Activated CD4-positive, alpha-beta memory T cell treated with anti-CD3 and anti-CD28 coated beads for 36 hours (primary cell): ENCODE results near the gene USP28. TPM values are rescaled to one million over a fixed set of nuclear protein-coding genes. Genes with fewer than 3 reads are reported as not detected.

Source experiments
- CTCF ChIA-PET: fragments of 350-600 bp; sonication (Branson Sonifier 250); formaldehyde crosslinking; loops from one replicate; lab custom pipeline; 2021; ENCODE audit warnings: antibody characterized with exemption, inconsistent platforms; lab: Charles Lee
- POLR2A ChIA-PET: fragments of 350-600 bp; sonication (Branson Sonifier 250); formaldehyde crosslinking; loops from one replicate; lab custom pipeline; 2021; ENCODE audit warnings: antibody characterized with exemption; lab: Charles Lee
- DNase-seq: peaks from one replicate; pipeline ENCODE4 v3.0.0-alpha.2; 2020
- H3K27ac Mint-ChIP-seq: one replicate; pipeline ENCODE4 v1.8.0; 2021; ENCODE audit warnings: mixed read lengths
- H3K27me3 Mint-ChIP-seq: one replicate; pipeline ENCODE4 v1.8.0; 2021; ENCODE audit warnings: mixed read lengths
- H3K36me3 Mint-ChIP-seq: one replicate; pipeline ENCODE4 v1.8.0; 2021; ENCODE audit warnings: mixed read lengths
- H3K4me1 Mint-ChIP-seq: one replicate; pipeline ENCODE4 v1.8.0; 2021; ENCODE audit warnings: low read depth, mixed read lengths
- H3K4me3 Mint-ChIP-seq: one replicate; pipeline ENCODE4 v1.8.0; 2021; ENCODE audit warnings: mild to moderate bottlenecking, mixed read lengths
- H3K9me3 Mint-ChIP-seq: one replicate; pipeline ENCODE4 v1.8.0; 2021; ENCODE audit warnings: mixed read lengths
- intact Hi-C: fragments of 100-400 bp; cut with micrococcal nuclease; formaldehyde crosslinking; loops from one replicate; pipeline ENCODE4 v1.15.1; 2023
- total RNA-seq, 2 experiments: library from RNA; stranded (reverse); gene quantifications; one replicate each; pipeline ENCODE4 v1.2.3, GENCODE V29; 2021

Gene USP28
- total RNA-seq, 2 experiments from 2014 or later, result 30.6 to 41.7 TPM

DNA sequence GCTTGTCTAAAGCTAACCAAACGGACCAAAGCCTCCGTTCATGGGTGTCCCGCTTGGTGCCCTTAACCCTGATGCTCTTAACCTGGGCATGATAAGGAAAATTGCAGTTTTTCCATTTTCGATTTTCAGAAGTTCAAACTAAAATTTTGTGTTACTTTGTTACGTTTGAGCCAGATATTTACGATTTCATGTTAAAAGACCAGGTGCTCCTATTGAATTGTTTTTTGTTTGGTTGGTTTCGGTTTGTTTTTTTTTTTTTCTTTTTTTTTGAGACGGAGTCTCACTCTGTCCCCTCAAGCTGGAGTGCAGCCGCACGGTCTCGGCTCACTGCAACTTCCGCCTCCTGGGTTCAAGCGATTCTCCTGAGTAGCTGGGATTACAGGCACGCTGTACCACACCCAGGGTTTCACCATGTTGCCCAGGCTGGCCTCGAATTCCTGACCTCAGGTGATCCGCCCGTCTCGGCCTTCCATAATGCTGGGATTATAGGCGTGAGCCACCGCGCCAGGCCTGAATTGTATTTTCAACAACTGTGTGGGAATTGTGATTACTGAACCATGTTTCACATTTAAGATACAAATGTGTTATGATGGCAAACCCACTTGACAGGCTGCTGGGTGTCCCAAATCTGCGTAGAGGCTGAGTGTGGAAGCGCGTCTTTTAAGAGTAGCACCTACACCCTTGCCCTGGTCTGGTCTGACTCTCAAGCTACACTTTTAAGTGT is 864 bp upstream of the USP28 start:
- peaks cover 3% of the 10 kb centered on the region for H3K36me3 Mint-ChIP-seq
- CTCF ChIA-PET, result no interaction called here
- no peak for DNase-seq
- H3K4me1 Mint-ChIP-seq, result peaks cover 27% of the 10 kb centered on the region
- peak overlapping the region; percentile 84 for H3K27ac Mint-ChIP-seq
- intact Hi-C loops, result loop anchor here (5.0 kb wide), 1 partner anchor 526 kb away; the partner anchor contains the start of genes C11orf71 and RBM7
- no peaks in the 10 kb centered on the region for H3K27me3 Mint-ChIP-seq
- peak overlapping the region; percentile 94 for H3K4me3 Mint-ChIP-seq
- peaks cover 2% of the 10 kb centered on the region for H3K9me3 Mint-ChIP-seq
- POLR2A ChIA-PET, result interaction anchor here (0.6 kb wide), 1 partner anchor 15 kb away, joined by 4 read pairs; no protein-coding TSS in a partner anchor

DNA sequence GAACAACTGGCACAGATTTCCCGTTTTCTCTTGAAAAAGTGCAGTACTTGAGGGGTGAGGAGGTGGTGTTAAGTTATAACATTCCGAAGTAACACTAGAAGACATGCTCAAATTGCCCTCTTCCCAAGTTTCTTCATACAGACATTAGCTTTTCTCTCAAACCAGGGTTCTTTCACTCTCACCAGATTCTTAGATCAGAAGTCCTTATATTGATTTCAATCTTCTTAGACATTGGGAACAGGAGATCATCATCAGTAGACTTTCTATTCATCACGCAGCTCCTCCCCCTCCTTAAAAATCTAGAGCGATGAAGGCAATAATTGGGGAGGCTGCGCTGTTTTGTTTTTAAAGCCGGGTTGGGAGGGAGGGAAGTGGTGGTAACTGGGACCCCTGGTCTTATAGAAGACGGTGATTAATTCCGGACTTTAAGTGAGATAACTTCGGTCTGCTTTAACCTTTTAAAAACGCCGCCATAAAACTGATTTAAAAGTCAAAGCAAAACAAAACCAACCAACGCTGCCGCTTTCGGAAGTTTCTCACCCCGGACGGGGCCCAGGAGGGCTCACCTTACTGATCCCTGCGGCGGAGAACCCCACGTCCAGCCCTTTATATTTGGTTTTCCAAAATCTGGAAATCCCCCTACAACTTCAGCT is 665 bp downstream of the USP28 start:
- peaks cover 32% of the 10 kb centered on the region for H3K4me1 Mint-ChIP-seq
- intact Hi-C loops, result loop anchor here (1.0 to 5.0 kb wide), 3 partner anchors 101 to 560 kb away; partner anchors contain the start of genes C11orf71, RBM7, TTC12 and ZW10
- H3K4me3 Mint-ChIP-seq, result peak overlapping the region; percentile 82
- CTCF ChIA-PET, result interaction anchor here (1.0 kb wide), 1 partner anchor 68 kb away, joined by 3 read pairs; no protein-coding TSS in a partner anchor
- POLR2A ChIA-PET, result no interaction called here
- peaks cover 3% of the 10 kb centered on the region for H3K36me3 Mint-ChIP-seq
- H3K9me3 Mint-ChIP-seq, result no peaks in the 10 kb centered on the region
- no peak for DNase-seq
- H3K27ac Mint-ChIP-seq, result peak overlapping the region; percentile 46
- no peaks in the 10 kb centered on the region for H3K27me3 Mint-ChIP-seq

DNA sequence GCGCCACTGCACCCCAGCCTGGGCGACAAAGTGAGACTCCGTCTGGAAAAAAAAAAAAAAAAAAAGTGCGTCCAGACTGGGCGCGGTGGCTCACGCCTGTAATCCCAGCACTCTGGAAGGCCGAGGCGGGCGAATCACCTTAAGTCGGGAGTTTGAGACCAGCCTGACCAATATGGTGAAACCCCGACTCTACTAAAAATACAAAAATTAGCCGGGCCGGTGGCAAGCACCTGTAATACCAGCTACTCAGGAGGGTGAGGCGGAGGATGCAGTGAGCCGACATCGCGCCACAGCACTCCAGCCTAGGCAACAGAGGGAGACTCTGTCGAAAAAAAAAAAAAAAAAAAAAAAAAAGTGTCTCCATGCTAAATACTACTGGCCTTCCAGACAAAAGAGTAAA is 1.3 kb downstream of the USP28 start:
- Mint-ChIP-seq H3K27ac (no peak overlapping the region), H3K4me1 (peaks cover 32% of the 10 kb centered on the region), H3K4me3 (peak overlapping the region; percentile 82), H3K27me3 (no peaks in the 10 kb centered on the region), H3K36me3 (peaks cover 3% of the 10 kb centered on the region), H3K9me3 (no peaks in the 10 kb centered on the region)
- ChIA-PET POLR2A (no interaction called here), CTCF (interaction anchor here (1.0 kb wide), 1 partner anchor 69 kb away, joined by 3 read pairs; no protein-coding TSS in a partner anchor)
- no peak for DNase-seq
- intact Hi-C loops, result loop anchor here (2.0 kb wide), 1 partner anchor 559 kb away; the partner anchor contains the start of gene TTC12

DNA sequence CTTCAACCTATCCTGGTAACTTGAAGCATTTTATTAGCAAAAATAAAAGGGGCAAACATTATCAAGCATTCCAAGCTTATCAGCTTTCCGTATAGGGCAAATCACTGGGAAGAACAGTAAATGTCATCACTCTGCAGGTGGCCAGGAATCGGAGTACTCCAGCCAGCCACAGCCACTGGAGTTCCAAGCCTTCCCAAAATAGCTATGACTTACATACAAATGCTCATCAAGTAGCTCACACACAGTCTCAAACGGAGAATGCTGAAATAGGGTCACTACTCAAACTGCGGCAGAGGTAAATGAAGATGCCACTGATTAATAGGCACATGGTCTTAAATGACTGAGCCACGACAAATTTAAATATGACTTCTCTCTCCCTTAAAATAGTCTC is 2.1 kb downstream of the USP28 start:
- POLR2A ChIA-PET, result no interaction called here
- Mint-ChIP-seq H3K4me3 (peak overlapping the region; percentile 18), H3K36me3 (peaks cover 3% of the 10 kb centered on the region), H3K27ac (no peak overlapping the region), H3K9me3 (no peaks in the 10 kb centered on the region), H3K4me1 (peaks cover 32% of the 10 kb centered on the region), H3K27me3 (no peaks in the 10 kb centered on the region)
- CTCF ChIA-PET, result no interaction called here
- intact Hi-C loops, result no loop called here
- DNase-seq, result no peak

DNA sequence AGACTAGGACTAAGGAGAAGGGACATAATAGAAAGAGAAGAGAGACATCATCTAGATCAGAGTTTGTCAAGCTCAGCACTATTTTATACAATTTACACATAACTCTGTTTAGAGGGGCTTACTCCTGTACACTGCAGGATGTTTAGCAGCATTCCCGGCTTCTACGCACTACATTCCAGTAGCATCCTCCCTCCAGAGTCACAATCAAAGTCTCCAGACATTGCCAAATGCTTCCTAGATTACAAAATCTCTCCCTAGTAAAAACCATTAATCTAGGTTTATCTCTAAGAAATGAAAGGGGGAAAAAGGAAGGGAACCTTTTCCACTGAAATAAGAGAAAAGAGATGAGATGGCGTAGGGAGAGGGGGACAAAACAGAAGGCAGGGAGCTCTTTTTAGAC is 4.0 kb downstream of the USP28 start:
- intact Hi-C loops, result no loop called here
- Mint-ChIP-seq H3K27ac (no peak overlapping the region), H3K4me3 (no peak overlapping the region), H3K4me1 (peaks cover 27% of the 10 kb centered on the region), H3K9me3 (no peaks in the 10 kb centered on the region), H3K36me3 (peaks cover 7% of the 10 kb centered on the region), H3K27me3 (no peaks in the 10 kb centered on the region)
- ChIA-PET CTCF (no interaction called here), POLR2A (no interaction called here)
- DNase-seq, result no peak

DNA sequence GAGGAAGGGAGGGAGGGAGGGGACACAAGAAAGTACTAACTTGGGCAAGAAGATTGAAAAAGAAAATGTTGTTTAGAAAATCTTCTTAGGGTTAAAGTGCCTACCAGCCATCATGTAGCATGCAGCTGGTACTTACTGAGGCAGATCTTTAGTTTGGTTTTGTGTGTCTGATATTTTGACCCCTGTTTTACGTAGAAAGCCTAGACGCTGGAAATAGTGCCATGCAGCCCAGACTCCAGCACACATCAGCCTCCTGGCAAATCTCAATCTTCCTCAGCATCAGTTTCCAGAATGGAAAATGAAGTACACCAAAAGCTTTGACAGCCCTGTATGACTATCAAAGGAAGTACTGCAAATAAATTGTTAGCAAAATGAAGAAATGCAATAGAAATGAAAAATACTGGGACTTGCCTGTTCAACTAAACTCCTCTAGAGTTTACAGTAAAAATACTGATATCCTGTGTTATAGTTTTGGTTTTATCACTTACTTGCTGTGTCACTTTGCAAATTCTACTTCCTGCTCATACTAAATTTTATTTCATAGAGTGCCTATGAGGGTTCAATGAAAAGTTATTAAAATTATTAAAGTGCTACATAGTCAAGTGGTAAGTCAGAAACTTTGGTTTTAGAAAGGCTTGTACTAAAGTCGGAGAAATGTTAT is 7.4 kb downstream of the USP28 start:
- DNase-seq, result no peak
- Mint-ChIP-seq H3K9me3 (no peaks in the 10 kb centered on the region), H3K27ac (no peak overlapping the region), H3K36me3 (peaks cover 4% of the 10 kb centered on the region), H3K4me1 (peaks cover 12% of the 10 kb centered on the region), H3K4me3 (no peak overlapping the region), H3K27me3 (no peaks in the 10 kb centered on the region)
- POLR2A ChIA-PET, result no interaction called here
- intact Hi-C loops, result no loop called here
- CTCF ChIA-PET, result interaction anchor here (0.7 to 1.7 kb wide), 2 partner anchors 29 to 559 kb away, joined by 3 to 4 read pairs; no protein-coding TSS in a partner anchor

DNA sequence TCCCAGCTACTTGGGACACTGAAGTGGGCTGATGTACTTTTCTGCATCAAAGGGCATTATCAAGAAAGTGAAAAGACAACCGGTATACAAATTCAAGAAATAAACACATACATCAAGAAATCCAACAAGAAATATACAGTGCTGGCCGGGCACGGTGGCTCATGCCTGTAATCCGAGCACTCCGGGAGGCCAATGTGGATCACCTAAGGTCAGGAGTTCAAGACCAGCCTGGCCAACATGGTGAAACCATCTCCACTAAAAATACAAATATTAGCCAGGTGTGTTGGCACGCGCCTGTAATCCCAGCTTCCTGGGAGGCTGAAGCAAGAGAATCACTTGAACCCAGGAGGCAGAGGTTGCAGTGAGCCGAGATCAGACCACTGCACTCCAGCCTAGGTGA is 9.5 kb downstream of the USP28 start:
- no peaks in the 10 kb centered on the region for H3K27me3 Mint-ChIP-seq
- DNase-seq, result no peak
- no peaks in the 10 kb centered on the region for H3K9me3 Mint-ChIP-seq
- peaks cover 4% of the 10 kb centered on the region for H3K36me3 Mint-ChIP-seq
- ChIA-PET POLR2A (no interaction called here), CTCF (no interaction called here)
- no peak overlapping the region for H3K4me3 Mint-ChIP-seq
- peaks cover 16% of the 10 kb centered on the region for H3K4me1 Mint-ChIP-seq
- intact Hi-C loops, result no loop called here
- H3K27ac Mint-ChIP-seq, result no peak overlapping the region

DNA sequence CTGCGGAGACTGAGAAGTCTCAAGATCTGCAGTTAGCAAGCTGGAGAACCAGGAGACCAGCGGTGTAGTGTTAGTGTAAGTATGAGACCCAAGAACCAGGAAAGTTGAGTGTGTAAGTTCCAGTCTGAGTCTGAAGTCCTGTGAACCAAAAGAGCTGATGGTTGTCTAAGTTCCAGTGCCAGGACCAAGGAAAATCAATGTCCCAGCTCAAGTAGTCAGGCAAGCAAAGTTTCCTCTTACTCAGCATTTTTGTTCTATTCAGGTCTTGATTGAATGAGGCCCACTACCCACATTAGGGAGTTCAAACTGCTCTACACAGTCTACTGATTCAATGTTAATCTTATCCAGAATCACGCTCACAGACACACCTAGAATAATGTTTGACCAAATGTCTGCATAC is 11.0 kb downstream of the USP28 start:
- intact Hi-C loops, result no loop called here
- Mint-ChIP-seq H3K27ac (no peak overlapping the region), H3K9me3 (no peaks in the 10 kb centered on the region), H3K36me3 (peaks cover 4% of the 10 kb centered on the region), H3K4me3 (no peak overlapping the region), H3K4me1 (peaks cover 23% of the 10 kb centered on the region), H3K27me3 (no peaks in the 10 kb centered on the region)
- DNase-seq, result no peak
- ChIA-PET CTCF (no interaction called here), POLR2A (no interaction called here)

DNA sequence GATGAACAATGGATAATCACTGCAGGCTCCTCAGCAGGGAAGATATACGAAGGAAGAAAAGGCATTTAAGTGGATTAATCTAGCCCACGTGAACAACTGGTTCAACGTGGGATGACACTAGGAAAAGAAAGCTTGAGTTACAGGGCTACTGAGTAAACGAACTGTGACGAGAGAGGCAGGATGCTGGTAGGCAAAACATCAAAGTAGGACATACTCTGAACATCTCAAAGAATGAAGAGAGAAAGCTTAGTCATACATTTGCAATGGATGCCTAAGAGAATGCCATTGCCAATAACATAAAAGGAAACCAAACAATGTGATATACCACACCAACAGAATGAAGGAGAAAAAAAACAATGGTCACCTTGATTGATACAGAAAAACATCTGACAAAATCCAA is 12.9 kb downstream of the USP28 start:
- POLR2A ChIA-PET, result no interaction called here
- Mint-ChIP-seq H3K36me3 (peaks cover 4% of the 10 kb centered on the region), H3K4me3 (no peak overlapping the region), H3K27ac (peak overlapping the region; percentile 6), H3K27me3 (no peaks in the 10 kb centered on the region), H3K4me1 (peaks cover 18% of the 10 kb centered on the region), H3K9me3 (no peaks in the 10 kb centered on the region)
- intact Hi-C loops, result no loop called here
- CTCF ChIA-PET, result interaction anchor here (0.7 to 1.2 kb wide), 2 partner anchors 25 to 34 kb away, joined by 4 to 5 read pairs; no protein-coding TSS in a partner anchor
- no peak for DNase-seq

DNA sequence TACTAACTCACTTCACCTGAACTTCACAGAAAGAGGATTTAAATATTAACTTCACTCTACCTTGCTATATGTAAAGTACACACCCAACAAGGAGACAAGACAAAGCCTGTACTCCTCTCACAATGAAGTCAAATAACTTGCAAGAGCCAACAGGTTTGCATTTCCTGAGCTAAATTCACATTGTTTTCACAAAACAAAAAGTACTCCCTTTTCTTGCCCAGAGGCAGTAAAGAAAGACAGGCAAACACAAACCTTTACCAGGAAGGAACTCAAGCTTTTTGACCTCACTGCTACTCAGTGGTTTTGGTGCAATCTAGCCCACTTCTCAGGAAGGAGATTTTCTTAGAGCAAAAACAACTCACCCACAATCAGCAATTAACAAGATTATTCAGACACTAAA is 15.7 kb downstream of the USP28 start:
- no peaks in the 10 kb centered on the region for H3K27me3 Mint-ChIP-seq
- DNase-seq, result no peak
- no peaks in the 10 kb centered on the region for H3K9me3 Mint-ChIP-seq
- H3K4me1 Mint-ChIP-seq, result peaks cover 18% of the 10 kb centered on the region
- ChIA-PET POLR2A (no interaction called here), CTCF (interaction anchor here (1.6 kb wide), 1 partner anchor 27 kb away, joined by 3 read pairs; no protein-coding TSS in a partner anchor)
- no peak overlapping the region for H3K27ac Mint-ChIP-seq
- no peaks in the 10 kb centered on the region for H3K36me3 Mint-ChIP-seq
- H3K4me3 Mint-ChIP-seq, result no peak overlapping the region
- intact Hi-C loops, result no loop called here

DNA sequence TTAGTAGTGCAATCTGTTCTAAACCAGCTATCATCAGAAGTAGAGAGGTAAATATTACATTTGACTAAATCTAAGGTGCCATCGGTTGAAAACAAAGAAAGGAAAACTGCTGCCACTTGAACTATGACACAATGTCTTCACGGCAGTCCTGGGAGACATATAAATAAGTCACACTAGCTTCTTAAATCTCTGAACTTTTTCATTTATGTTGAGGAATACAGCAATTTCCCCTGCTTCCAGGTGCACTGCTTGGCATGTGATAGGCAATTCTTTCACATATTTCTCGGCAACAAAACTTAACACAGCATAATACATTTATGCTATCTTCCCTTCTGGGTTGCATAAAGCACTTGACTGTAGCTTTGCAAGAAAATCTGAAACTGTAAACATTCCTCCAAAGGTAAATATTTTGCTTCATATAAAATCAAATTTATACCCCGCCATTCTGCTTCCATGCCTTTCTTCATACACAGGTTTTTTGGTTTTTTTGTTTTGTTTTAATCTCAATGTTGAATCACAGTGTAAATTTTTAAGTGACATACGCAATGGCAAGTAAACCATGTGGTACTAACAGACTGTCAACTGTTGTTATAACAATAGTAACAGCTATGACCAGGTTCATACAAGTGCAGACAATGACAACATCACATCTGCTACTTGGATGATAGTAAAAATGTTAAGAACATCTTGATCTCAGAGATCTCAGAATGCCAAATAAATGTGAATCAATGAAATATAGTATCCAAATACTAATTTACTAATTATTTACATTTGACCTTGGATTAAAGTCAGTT is 18.2 kb downstream of the USP28 start:
- CTCF ChIA-PET, result interaction anchor here (0.6 kb wide), 1 partner anchor 60 kb away, joined by 4 read pairs; no protein-coding TSS in a partner anchor
- Mint-ChIP-seq H3K9me3 (no peaks in the 10 kb centered on the region), H3K27me3 (no peaks in the 10 kb centered on the region), H3K36me3 (peaks cover 5% of the 10 kb centered on the region), H3K27ac (no peak overlapping the region), H3K4me1 (peaks cover 11% of the 10 kb centered on the region), H3K4me3 (no peak overlapping the region)
- POLR2A ChIA-PET, result no interaction called here
- intact Hi-C loops, result no loop called here
- no peak for DNase-seq
